ENCODE results near the gene RYR2. TPM values are rescaled to one million over a fixed set of nuclear protein-coding genes. Genes with fewer than 3 reads are reported as not detected.

The RYR2 gene
- total and polyA plus RNA-seq, 2 donors (not counting 1 experiment from before 2014, with no cell fraction given), result not detected

DNA sequence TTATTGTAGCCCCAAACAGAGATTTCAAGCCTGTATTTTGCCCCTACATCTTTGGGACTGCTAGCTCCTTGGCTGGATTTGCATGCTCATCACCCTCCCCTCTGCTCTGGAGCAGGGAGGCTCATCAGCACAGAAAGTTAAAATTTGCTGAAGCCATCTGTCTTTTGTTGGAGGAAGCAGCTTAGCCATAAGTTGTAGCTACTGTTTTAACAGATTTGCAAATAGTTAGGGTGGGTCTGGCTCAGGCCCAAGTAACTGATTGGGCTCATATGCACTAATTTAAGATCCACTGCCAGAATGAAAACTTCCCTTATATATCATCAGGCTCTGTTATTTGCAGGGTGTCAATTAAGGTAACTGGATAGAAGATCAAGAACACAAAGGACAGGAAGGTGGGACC, 541.8 kb downstream of the RYR2 start:
- Histone ChIP-seq H3K4me1 (ENCODE audit: control insufficient read depth in 2 of 2, insufficient read depth in 2 of 2, low read length in 2 of 2) (no peaks in the 10 kb centered on the region), H2AFZ (ENCODE audit: insufficient read depth, low read depth, low read length, poor library complexity, severe bottlenecking) (no peak overlapping the region), H4K20me1 (ENCODE audit: control insufficient read depth, insufficient read depth, low read length, poor library complexity, severe bottlenecking) (no peaks in the 10 kb centered on the region), H3K9me3 (ENCODE audit: control extremely low read depth in 1 of 3, control insufficient read depth in 2 of 3, insufficient read depth in 1 of 3, low read length in 2 of 3) (no peaks in the 10 kb centered on the region), H3K27me3 (replicated peaks in 1 of 4; ENCODE audit: control extremely low read depth in 1 of 4, control insufficient read depth in 3 of 4, insufficient read depth in 4 of 4, low read length in 3 of 4) (no peaks in the 10 kb centered on the region), H3K4me3 (ENCODE audit: control extremely low read depth in 1 of 5, extremely low read depth in 1 of 5, insufficient read depth in 1 of 5, low read depth in 2 of 5, low read length in 4 of 5) (no peak overlapping the region), H3K79me2 (ENCODE audit: control insufficient read depth, insufficient read depth, low read length) (no peaks in the 10 kb centered on the region), H3K36me3 (replicated peaks in 1 of 2; ENCODE audit: control extremely low read depth in 1 of 2, control insufficient read depth in 1 of 2, extremely low read depth in 1 of 2, insufficient read depth in 2 of 2, low read length in 1 of 2) (no peaks in the 10 kb centered on the region), H3K9ac (ENCODE audit: low read length) (no peak overlapping the region), H3K4me2 (replicated peaks; ENCODE audit: low read depth, low read length, poor library complexity, severe bottlenecking) (no peak overlapping the region), H3K27ac (ENCODE audit: low read length in 2 of 2) (no peak overlapping the region)
- intact Hi-C loops (cut with micrococcal nuclease), result no loop called here
- ChIA-PET POLR2A (no interaction called here), CTCF (no interaction called here)
- ATAC-seq (ENCODE audit: low read depth) (no peak), DNase-seq (no peak)
- TF ChIP-seq EZH2 (IDR thresholded peaks at IDR 0.05; ENCODE audit: borderline replicate concordance, insufficient read depth, low read depth, low read length, poor library complexity, severe bottlenecking), result no peak
- TF ChIP-seq, protein P1, sequence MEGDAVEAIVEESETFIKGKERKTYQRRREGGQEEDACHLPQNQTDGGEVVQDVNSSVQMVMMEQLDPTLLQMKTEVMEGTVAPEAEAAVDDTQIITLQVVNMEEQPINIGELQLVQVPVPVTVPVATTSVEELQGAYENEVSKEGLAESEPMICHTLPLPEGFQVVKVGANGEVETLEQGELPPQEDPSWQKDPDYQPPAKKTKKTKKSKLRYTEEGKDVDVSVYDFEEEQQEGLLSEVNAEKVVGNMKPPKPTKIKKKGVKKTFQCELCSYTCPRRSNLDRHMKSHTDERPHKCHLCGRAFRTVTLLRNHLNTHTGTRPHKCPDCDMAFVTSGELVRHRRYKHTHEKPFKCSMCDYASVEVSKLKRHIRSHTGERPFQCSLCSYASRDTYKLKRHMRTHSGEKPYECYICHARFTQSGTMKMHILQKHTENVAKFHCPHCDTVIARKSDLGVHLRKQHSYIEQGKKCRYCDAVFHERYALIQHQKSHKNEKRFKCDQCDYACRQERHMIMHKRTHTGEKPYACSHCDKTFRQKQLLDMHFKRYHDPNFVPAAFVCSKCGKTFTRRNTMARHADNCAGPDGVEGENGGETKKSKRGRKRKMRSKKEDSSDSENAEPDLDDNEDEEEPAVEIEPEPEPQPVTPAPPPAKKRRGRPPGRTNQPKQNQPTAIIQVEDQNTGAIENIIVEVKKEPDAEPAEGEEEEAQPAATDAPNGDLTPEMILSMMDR (IDR thresholded peaks at IDR 0.05), result no peak
- Mint-ChIP-seq H3K4me1 (no peaks in the 10 kb centered on the region), H3K27me3 (no peaks in the 10 kb centered on the region), H3K9me3 (ENCODE audit: insufficient read depth) (no peaks in the 10 kb centered on the region), H3K27ac (no peak overlapping the region), H3K4me3 (no peak overlapping the region)

DNA sequence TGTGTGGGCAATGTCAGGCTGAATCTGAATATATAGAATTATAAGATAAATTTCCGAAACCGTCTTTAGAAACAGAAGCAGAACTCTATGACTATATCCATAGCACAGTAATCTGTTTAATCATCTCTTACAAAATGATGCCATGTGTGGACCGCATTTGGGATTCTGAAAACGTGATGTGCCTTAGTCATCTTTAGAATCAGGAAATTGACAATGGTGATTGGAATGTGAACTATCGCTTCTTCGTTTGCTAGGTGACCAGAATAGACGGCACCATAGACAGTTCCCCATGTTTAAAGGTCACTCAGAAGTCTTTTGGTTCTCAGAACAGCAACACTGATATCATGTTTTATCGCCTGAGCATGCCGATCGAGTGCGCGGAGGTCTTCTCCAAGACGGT, 548.4 kb downstream of the RYR2 start:
- Mint-ChIP-seq H3K4me1 (no peaks in the 10 kb centered on the region), H3K27me3 (no peaks in the 10 kb centered on the region), H3K9me3 (ENCODE audit: insufficient read depth) (peaks cover 2% of the 10 kb centered on the region), H3K4me3 (no peak overlapping the region), H3K27ac (no peak overlapping the region)
- intact Hi-C loops (cut with micrococcal nuclease), result no loop called here
- no peak for DNase-seq
- ChIA-PET CTCF (no interaction called here), POLR2A (no interaction called here)
- no peaks in the 10 kb centered on the region for H4K20me1 ChIP-seq (ENCODE audit: control insufficient read depth, insufficient read depth, low read length, poor library complexity, severe bottlenecking)
- no peak overlapping the region for H3K27ac ChIP-seq (ENCODE audit: low read length in 2 of 2)
- no peak for TF ChIP-seq EZH2 (IDR thresholded peaks at IDR 0.05; ENCODE audit: borderline replicate concordance, insufficient read depth, low read depth, low read length, poor library complexity, severe bottlenecking)
- no peak overlapping the region for H3K4me3 ChIP-seq (ENCODE audit: control extremely low read depth in 1 of 5, extremely low read depth in 1 of 5, insufficient read depth in 1 of 5, low read depth in 2 of 5, low read length in 4 of 5)
- H3K79me2 ChIP-seq (ENCODE audit: control insufficient read depth, insufficient read depth, low read length), result no peaks in the 10 kb centered on the region
- ATAC-seq (ENCODE audit: low read depth), result no peak
- H3K27me3 ChIP-seq (replicated peaks in 1 of 4; ENCODE audit: control extremely low read depth in 1 of 4, control insufficient read depth in 3 of 4, insufficient read depth in 4 of 4, low read length in 3 of 4), result no peaks in the 10 kb centered on the region
- H3K4me1 ChIP-seq (ENCODE audit: control insufficient read depth in 2 of 2, insufficient read depth in 2 of 2, low read length in 2 of 2), result no peaks in the 10 kb centered on the region
- no peak overlapping the region for H3K9ac ChIP-seq (ENCODE audit: low read length)
- no peak overlapping the region for H3K4me2 ChIP-seq (replicated peaks; ENCODE audit: low read depth, low read length, poor library complexity, severe bottlenecking)
- no peaks in the 10 kb centered on the region for H3K36me3 ChIP-seq (replicated peaks in 1 of 2; ENCODE audit: control extremely low read depth in 1 of 2, control insufficient read depth in 1 of 2, extremely low read depth in 1 of 2, insufficient read depth in 2 of 2, low read length in 1 of 2)
- WGBS (ENCODE audit: insufficient coverage), result 94% methylated on average over 11 of the region's 13 CpGs
- no peak overlapping the region for H2AFZ ChIP-seq (ENCODE audit: insufficient read depth, low read depth, low read length, poor library complexity, severe bottlenecking)
- H3K9me3 ChIP-seq (ENCODE audit: control extremely low read depth in 1 of 3, control insufficient read depth in 2 of 3, insufficient read depth in 1 of 3, low read length in 2 of 3), result peaks cover 0 to 1% (median 0%) of the 10 kb centered on the region in 3 donors
